ENCODE data around the gene NUB1.

Gene NUB1

GRCh38 chr7:151398446-151399304 lies 57.1 kb downstream of the NUB1 start:
- Histone ChIP-seq H3K4me2 (ENCODE audit: insufficient read depth, low read length) (no peak overlapping the region), H4K20me1 (ENCODE audit: insufficient read depth, low read length) (no peaks in the 10 kb centered on the region), H3K9ac (ENCODE audit: low read depth, low read length) (no peak overlapping the region), H3K4me3 (ENCODE audit: low read depth in 1 of 2, low read length in 2 of 2) (no peak overlapping the region), H3K36me3 (ENCODE audit: insufficient read depth, low read length) (peaks cover 18% of the 10 kb centered on the region), H3K27me3 (ENCODE audit: insufficient read depth, low read length, poor library complexity) (no peaks in the 10 kb centered on the region), H3K9me3 (ENCODE audit: insufficient read depth, low read length, severe bottlenecking) (peaks cover 7% of the 10 kb centered on the region), H3K79me2 (ENCODE audit: insufficient read depth, low read length) (no peaks in the 10 kb centered on the region), H3K4me1 (ENCODE audit: insufficient read depth, low read length) (peaks cover 18% of the 10 kb centered on the region), H2AFZ (ENCODE audit: low read depth, low read length) (no peak overlapping the region), H3K27ac (ENCODE audit: low read length) (peak overlapping the region; percentile 8; the same call in 1 of the 2 replicates)
- ATAC-seq (ENCODE audit: insufficient read depth, low read depth) = no peak
- TF ChIP-seq CTCF (IDR thresholded peaks at IDR 0.05; ENCODE audit: borderline replicate concordance, extremely low read depth, low read length, poor library complexity, severe bottlenecking) (no peak), EZH2 (IDR thresholded peaks at IDR 0.05; ENCODE audit: borderline replicate concordance, low read depth, low read length, severe bottlenecking) (no peak)
- DNase-seq = no peak

- Histone ChIP-seq H3K36me3 (ENCODE audit: insufficient read depth, low read length) (peaks cover 18% of the 10 kb centered on the region), H4K20me1 (ENCODE audit: insufficient read depth, low read length) (no peaks in the 10 kb centered on the region), H3K4me1 (ENCODE audit: insufficient read depth, low read length) (peaks cover 24% of the 10 kb centered on the region), H3K27me3 (ENCODE audit: insufficient read depth, low read length, poor library complexity) (no peaks in the 10 kb centered on the region), H3K4me3 (ENCODE audit: low read depth in 1 of 2, low read length in 2 of 2) (no peak overlapping the region), H3K9ac (ENCODE audit: low read depth, low read length) (no peak overlapping the region), H3K79me2 (ENCODE audit: insufficient read depth, low read length) (no peaks in the 10 kb centered on the region), H3K9me3 (ENCODE audit: insufficient read depth, low read length, severe bottlenecking) (peaks cover 7% of the 10 kb centered on the region), H3K27ac (ENCODE audit: low read length) (no peak overlapping the region), H2AFZ (ENCODE audit: low read depth, low read length) (no peak overlapping the region), H3K4me2 (ENCODE audit: insufficient read depth, low read length) (no peak overlapping the region)
- DNase-seq (no peak), ATAC-seq (ENCODE audit: insufficient read depth, low read depth) (no peak)
- no peak for TF ChIP-seq CTCF (IDR thresholded peaks at IDR 0.05; ENCODE audit: borderline replicate concordance, extremely low read depth, low read length, poor library complexity, severe bottlenecking)
- TF ChIP-seq EZH2 (IDR thresholded peaks at IDR 0.05; ENCODE audit: borderline replicate concordance, low read depth, low read length, severe bottlenecking) = no peak
These were observed 57.6 kb downstream of the NUB1 start for GRCh38 chr7:151399305-151399601.

GRCh38 chr7:151399906-151400305 lies 58.3 kb downstream of the NUB1 start:
- no peak overlapping the region for H3K4me2 ChIP-seq (ENCODE audit: insufficient read depth, low read length)
- no peaks in the 10 kb centered on the region for H4K20me1 ChIP-seq (ENCODE audit: insufficient read depth, low read length)
- no peak overlapping the region for H2AFZ ChIP-seq (ENCODE audit: low read depth, low read length)
- H3K9me3 ChIP-seq (ENCODE audit: insufficient read depth, low read length, severe bottlenecking) = peaks cover 7% of the 10 kb centered on the region
- DNase-seq (no peak), ATAC-seq (ENCODE audit: insufficient read depth, low read depth) (no peak)
- peak overlapping the region; percentile 27; the same call in 1 of the 2 replicates for H3K27ac ChIP-seq (ENCODE audit: low read length)
- H3K9ac ChIP-seq (ENCODE audit: low read depth, low read length) = no peak overlapping the region
- TF ChIP-seq CTCF (IDR thresholded peaks at IDR 0.05; ENCODE audit: borderline replicate concordance, extremely low read depth, low read length, poor library complexity, severe bottlenecking) (no peak), EZH2 (IDR thresholded peaks at IDR 0.05; ENCODE audit: borderline replicate concordance, low read depth, low read length, severe bottlenecking) (no peak)
- no peak overlapping the region for H3K4me3 ChIP-seq (ENCODE audit: low read depth in 1 of 2, low read length in 2 of 2)
- no peaks in the 10 kb centered on the region for H3K27me3 ChIP-seq (ENCODE audit: insufficient read depth, low read length, poor library complexity)
- peaks cover 30% of the 10 kb centered on the region for H3K4me1 ChIP-seq (ENCODE audit: insufficient read depth, low read length)
- H3K36me3 ChIP-seq (ENCODE audit: insufficient read depth, low read length) = peaks cover 18% of the 10 kb centered on the region
- H3K79me2 ChIP-seq (ENCODE audit: insufficient read depth, low read length) = no peaks in the 10 kb centered on the region
